Inflammatory macrophage (primary cell): ENCODE results near the gene EBPL.

Experiments used
- DNase-seq, 2 donors: peaks; one replicate each; pipeline ENCODE4 v3.0.0-alpha.2; 2020 to 2022

The EBPL gene

DNA sequence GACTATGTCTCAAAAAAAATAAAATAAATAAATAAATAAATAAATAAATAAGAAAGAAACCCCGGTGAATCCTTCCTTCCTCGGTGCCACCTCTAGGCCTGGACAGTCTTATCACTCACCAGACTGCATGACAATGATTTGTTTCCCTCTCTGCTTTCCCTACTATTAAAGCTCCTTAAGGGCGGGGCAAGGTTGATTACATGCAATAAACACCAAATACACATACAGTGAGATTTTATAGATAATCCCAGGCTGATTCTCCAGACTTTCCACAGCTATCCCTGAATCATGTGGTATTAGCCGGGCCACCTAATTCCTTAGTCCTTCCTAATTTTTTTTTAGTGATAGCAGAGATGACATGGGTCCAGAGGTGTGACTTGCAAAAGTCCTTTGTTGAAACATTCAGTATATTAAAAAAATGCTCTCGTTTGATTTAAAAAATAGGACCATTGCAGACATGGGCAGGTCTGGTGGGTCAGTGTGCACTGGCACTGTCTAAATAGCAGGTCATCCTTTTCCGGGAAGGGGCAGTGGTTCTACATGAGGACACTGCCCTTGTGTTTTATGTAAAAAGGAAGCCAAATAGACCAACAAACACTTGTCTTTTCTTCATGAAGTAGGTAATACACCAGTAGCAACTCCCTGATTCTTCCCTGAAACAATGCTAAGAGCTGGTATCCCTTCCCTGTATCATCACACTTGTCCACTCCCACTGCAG lies 14.5 kb downstream of the EBPL start:
- no peak for DNase-seq

DNA sequence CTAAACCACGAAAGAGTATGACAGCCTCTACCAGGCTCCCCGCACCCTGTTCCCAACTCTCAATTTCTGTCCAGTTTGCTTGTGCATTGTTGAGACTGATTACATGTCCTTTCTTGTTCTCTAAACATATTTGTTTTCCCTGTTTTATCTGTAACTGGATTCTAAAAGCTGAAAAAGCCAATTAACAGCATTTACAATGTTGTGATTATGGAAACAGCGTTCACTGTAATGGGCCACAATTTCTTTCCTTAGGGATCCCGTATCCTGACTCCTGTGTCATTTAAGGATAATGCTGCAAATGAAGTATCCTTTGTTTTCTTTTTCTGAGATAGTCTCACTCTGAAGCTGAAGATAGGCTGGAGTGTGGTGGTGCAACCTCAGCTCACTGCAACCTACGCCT lies 20.5 kb downstream of the EBPL start:
- no peak for DNase-seq

GRCh38 chr13:49669735-49670309 lies 21.5 kb downstream of the EBPL start:
- peak; percentile 43 to 58 for DNase-seq

DNA sequence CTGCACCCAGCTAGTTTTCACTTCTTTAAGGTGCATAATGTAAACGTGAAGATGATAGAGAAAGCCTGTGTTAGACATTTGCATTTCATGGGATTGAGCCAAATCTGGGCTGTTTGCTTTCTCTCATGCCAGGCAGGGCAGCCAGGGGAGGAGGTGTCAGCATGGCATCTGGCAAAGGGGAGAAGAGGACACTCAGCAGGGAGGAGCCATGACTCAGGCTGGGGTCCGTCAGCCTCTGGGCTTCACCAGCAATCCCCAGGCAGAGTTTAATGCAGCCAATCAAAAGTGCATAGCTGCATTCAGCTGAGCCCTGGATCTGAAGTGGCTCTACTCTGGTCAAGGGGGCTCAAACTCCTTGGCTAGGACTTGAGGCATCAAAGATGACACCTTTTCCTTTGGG lies 23.5 kb downstream of the EBPL start:
- DNase-seq = no peak

GRCh38 chr13:49664606-49665005 lies 26.7 kb downstream of the EBPL start:
- DNase-seq = no peak

DNA sequence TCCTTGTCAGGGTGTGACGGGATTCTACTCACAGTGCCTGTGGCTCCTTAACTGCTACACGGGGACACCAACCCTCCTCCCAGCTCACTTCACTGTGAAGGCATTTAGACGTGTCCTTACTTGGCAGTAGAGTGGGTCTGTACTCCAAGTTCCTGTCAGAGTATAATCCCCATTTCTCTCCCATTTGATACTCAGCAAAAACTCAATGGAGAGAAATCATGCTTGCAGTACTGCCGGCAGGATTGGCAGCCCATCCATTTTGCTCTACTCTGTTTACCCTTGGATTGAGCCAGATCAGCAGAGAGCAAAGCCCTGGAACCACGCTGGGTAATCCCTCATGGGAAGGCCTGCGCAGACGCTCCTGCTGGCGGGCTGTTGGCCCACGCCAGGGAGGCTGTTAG lies 34.0 kb downstream of the EBPL start:
- DNase-seq = no peak

DNA sequence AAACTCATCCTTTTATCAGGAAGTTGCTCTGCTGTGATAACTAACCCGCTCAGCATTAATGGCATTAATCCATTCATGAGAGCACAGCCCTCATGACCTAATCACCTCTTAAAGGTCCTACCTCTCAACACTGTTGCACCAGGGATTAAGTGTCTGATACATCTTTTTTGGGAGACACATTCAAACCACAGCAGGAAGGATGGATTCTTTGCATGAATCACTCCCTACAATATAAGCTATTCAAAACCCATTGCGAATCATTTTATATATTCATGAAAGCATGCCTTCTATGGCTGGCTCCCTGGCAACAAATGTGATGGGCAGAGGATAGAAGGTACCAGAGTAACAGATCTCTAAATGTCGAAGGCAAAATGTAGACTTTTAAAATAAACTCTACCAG lies 35.4 kb downstream of the EBPL start:
- no peak for DNase-seq

GRCh38 chr13:49654011-49654410 lies 37.3 kb downstream of the EBPL start:
- DNase-seq = no peak

- no peak for DNase-seq
These were observed 37.8 kb downstream of the EBPL start for GRCh38 chr13:49653478-49653877.

- peak; percentile 46 to 62 for DNase-seq
These were observed 38.7 kb downstream of the EBPL start for GRCh38 chr13:49652355-49653305.

DNA sequence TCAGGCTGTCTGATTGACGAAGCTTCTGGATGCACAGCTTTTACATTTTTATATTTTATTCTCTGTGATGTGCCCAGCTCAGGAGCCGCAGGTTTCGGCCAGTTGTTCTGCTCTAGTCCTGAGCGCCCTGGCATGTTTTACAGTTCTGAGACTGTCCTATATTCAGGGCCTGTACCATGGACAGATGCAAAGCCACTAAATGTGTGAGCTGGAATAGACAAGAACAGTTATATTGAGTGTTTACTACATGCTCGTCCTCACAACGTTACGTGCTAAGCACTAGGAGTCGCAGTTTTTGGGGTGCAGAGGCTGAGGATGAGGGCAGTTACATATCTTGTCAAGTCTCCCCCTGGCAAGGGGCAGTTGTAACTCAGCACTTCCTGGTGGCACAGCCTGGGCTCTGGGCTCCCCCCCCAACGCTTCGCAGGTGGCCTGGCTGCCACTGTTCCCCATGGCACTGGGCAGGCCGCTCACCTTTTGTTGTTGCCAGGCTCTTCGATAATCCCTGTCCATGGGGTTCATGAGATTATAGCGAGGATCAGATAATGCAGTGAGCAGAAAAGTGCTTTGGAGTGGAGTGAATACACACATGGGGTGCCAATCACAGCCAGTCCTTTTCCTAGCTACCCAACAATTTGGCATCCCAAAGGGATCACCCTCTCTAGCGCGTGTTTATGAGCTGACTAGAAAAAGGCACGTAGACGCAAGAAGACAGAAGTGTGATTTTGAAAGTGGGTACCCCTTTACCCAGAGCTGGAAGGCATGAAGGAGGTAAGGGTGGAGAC lies 39.5 kb downstream of the EBPL start:
- DNase-seq = no peak

DNA sequence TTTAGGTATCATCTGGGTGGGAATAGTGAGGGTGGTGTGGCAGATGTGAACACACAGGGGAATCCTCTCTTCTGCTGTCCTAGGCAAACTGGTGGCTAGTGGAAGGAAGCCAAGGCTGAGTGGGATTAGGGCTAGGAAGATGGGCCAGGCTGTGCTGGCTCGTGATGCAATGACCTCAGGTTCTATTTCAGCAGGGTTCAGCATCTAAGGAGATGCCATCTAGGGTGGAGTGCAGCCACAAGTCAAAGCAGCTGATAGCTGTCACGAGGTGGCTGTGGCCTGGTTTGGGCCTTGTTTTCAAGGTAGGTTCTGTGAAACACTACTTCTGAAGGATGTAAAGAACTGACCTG lies 41.3 kb downstream of the EBPL start:
- no peak for DNase-seq

- no peak for DNase-seq
These were observed 41.9 kb downstream of the EBPL start for GRCh38 chr13:49649244-49649962.

- no peak for DNase-seq
These were observed 44.6 kb downstream of the EBPL start for GRCh38 chr13:49646688-49647087.

- DNase-seq = no peak
These were observed 45.8 kb downstream of the EBPL start for GRCh38 chr13:49645451-49645850.

GRCh38 chr13:49643035-49643646 lies 48.1 kb downstream of the EBPL start:
- DNase-seq = peak; percentile 63

GRCh38 chr13:49641801-49642291 lies 49.4 kb downstream of the EBPL start:
- peak; percentile 97 for DNase-seq

GRCh38 chr13:49638744-49639072 lies 52.6 kb downstream of the EBPL start:
- DNase-seq = no peak

DNA sequence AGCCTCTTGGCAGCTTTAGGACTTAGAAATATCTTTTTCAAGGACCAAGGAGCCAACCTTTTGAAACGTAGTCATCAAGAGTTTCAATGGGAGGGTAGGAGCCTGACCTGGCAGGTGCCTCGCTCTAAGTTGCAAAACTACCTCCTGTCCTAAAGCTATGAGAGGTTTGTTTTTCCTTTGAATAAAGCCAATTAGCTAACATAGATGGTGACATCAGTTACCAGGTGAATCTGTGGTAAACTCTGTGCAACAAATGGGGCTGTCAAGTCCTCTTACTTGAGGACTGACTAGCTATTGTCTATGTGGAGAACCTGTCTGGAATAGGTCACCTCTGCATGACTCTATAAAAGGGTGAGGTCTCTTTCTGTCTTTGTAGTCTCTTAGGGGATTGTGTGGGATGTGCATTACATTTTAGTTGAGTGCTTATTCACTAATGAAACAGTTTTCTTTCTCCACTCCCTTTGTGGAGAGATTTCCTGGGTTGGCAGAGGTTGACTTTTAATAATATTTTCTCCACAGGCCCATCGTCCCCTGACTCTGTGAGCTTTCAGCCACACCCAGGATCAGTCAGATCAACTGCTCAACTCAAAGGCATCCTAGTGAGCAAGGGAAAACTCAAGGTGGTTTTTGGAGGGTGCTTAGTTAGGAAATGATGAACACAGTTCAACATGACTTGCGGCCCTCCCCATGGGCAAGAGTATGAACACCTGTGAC lies 53.1 kb downstream of the EBPL start:
- no peak for DNase-seq

DNA sequence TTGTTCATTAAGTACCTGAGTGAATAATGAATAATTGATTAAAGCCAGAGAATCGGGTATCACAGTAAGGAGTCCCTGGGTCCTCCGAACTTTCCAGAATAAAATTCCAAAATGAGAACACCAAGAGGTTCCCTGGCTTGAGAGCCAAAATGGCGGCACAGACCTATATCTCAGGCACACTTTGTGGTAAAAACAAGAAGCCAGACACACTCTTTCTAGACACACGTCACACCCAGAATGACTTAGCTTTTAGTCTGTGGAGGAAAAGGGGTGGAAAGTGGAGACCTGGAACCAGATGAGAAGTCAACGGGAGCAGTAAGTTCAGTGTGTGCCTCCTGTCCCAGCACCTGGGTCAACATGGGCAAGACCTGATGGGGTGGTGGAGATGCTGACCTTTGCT lies 54.6 kb downstream of the EBPL start:
- no peak for DNase-seq
